Keratinocyte (primary cell): ENCODE data around the gene SCUBE1. TPM values are rescaled to one million over a fixed set of nuclear protein-coding genes. Genes with fewer than 3 reads are reported as not detected.

Source experiments
- DNase-seq: peaks from one replicate; pipeline ENCODE4 v3.0.0-alpha.2; 2011; ENCODE audit warnings: low read depth, missing footprints, low spot score
- FAIRE-seq: peaks from 2 replicates; lab custom pipeline; 2011; peaks lifted over from hg19 to GRCh38; lab: Jason Lieb, UNC
- H2AFZ ChIP-seq: 2 replicates; pipeline ENCODE4 v1.6.0; 2012; ENCODE audit warnings: low read length, control low read depth, inconsistent platforms; ENCODE audit not compliant: control insufficient read depth
- H3K27ac ChIP-seq: 2 replicates; pipeline ENCODE4 v1.5.1; 2011; ENCODE audit warnings: low read length; ENCODE audit not compliant: control insufficient read depth, insufficient read depth
- H3K27me3 ChIP-seq: 3 replicates; pipeline ENCODE4 v1.6.0; 2011; ENCODE audit warnings: low read length; ENCODE audit not compliant: control insufficient read depth, insufficient read depth; ENCODE audit errors: extremely low read depth
- H3K36me3 ChIP-seq, 2 experiments: 2 replicates in 1 of 2; 3 replicates in 1 of 2; pipeline ENCODE4 v1.5.1; 2011; ENCODE audit warnings: low read length in 2 of 2, mild to moderate bottlenecking in 1 of 2; ENCODE audit not compliant: control insufficient read depth in 2 of 2, insufficient read depth in 2 of 2; ENCODE audit errors: extremely low read depth in 1 of 2
- H3K4me1 ChIP-seq: 3 replicates; pipeline ENCODE4 v1.5.1; 2011; ENCODE audit warnings: low read length; ENCODE audit not compliant: control insufficient read depth, insufficient read depth; ENCODE audit errors: extremely low read depth
- H3K4me2 ChIP-seq: 3 replicates; pipeline ENCODE4 v1.6.0; 2011; ENCODE audit warnings: low read depth, low read length; ENCODE audit not compliant: control insufficient read depth, insufficient read depth; ENCODE audit errors: extremely low read depth
- H3K4me3 ChIP-seq, 3 experiments: fragments of 200-600 bp in 1 of 3; sonication (generic) in 1 of 3; 2 replicates in 2 of 3; 3 replicates in 1 of 3; pipeline ENCODE4 v1.5.1; 2011 to 2016; ENCODE audit warnings: low read length in 3 of 3, mild to moderate bottlenecking in 3 of 3, control low read depth in 2 of 3, inconsistent platforms in 1 of 3, low read depth in 1 of 3, mixed read lengths in 1 of 3, mixed run types in 1 of 3, moderate library complexity in 1 of 3; ENCODE audit not compliant: control insufficient read depth in 2 of 3, insufficient read depth in 2 of 3; ENCODE audit errors: extremely low read depth in 1 of 3
- H3K79me2 ChIP-seq: 2 replicates; pipeline ENCODE4 v1.6.0; 2012; ENCODE audit warnings: low read length; ENCODE audit not compliant: control insufficient read depth, insufficient read depth
- H3K9ac ChIP-seq: 3 replicates; pipeline ENCODE4 v1.6.0; 2011; ENCODE audit warnings: low read length; ENCODE audit not compliant: control insufficient read depth, insufficient read depth; ENCODE audit errors: extremely low read depth
- H3K9me1 ChIP-seq: 3 replicates; pipeline ENCODE4 v1.6.0; 2011; ENCODE audit warnings: low read length; ENCODE audit not compliant: control insufficient read depth, insufficient read depth; ENCODE audit errors: extremely low read depth
- H3K9me3 ChIP-seq: 2 replicates; pipeline ENCODE4 v1.5.1; 2012; ENCODE audit warnings: low read depth, low read length; ENCODE audit not compliant: control insufficient read depth
- H4K20me1 ChIP-seq: 3 replicates; pipeline ENCODE4 v1.6.0; 2011; ENCODE audit warnings: low read length; ENCODE audit not compliant: control insufficient read depth, insufficient read depth; ENCODE audit errors: extremely low read depth
- EZH2 ChIP-seq: IDR thresholded peaks from one replicate; pipeline ENCODE4 v1.6.1; 2012; ENCODE audit warnings: inconsistent platforms, mild to moderate bottlenecking, low read length, moderate library complexity
- dilution Hi-C: fragments of 300-500 bp; cut with MboI; formaldehyde crosslinking; loops from one replicate; pipeline ENCODE4 v1.7.0; 2020; ENCODE audit warnings: low sequenced_read_pairs; ENCODE audit not compliant: extremely low pct_ligation_motif_present
- polyA plus RNA-seq, 5 experiments: library from polyadenylated mRNA; depleted of rRNA in 3 of 5; stranded (reverse) in 3 of 5; stranded (forward) in 1 of 5; unstranded in 1 of 5; fragments of >200 nt; gene quantifications; 1 replicate in 1 of 5; 2 replicates in 3 of 5; 3 replicates in 1 of 5; pipeline versions ENCODE4 v1.2.1 to v1.2.3, GENCODE V29; 2011 to 2012; ENCODE audit warnings: missing spikeins in 2 of 5, low read depth in 1 of 5, low replicate concordance in 1 of 5
- TF ChIP-seq, protein P1 (sequence below), 3 experiments: IDR thresholded peaks in 1 of 3; conservative IDR thresholded peaks in 1 of 3; optimal IDR thresholded peaks in 1 of 3; 2 replicates in 2 of 3; 3 replicates in 1 of 3; pipeline versions ENCODE3 to v1.5.1; 2011; ENCODE audit warnings: low read length in 3 of 3, mild to moderate bottlenecking in 3 of 3, moderate library complexity in 2 of 3, control low read depth in 1 of 3, inconsistent platforms in 1 of 3; ENCODE audit not compliant: insufficient read depth in 2 of 3; ENCODE audit errors: extremely low read depth in 1 of 3

Gene SCUBE1
- polyA plus RNA-seq, 1 donor (not counting 4 experiments of a cell fraction or from before 2014, with no cell fraction given) = not detected

DNA sequence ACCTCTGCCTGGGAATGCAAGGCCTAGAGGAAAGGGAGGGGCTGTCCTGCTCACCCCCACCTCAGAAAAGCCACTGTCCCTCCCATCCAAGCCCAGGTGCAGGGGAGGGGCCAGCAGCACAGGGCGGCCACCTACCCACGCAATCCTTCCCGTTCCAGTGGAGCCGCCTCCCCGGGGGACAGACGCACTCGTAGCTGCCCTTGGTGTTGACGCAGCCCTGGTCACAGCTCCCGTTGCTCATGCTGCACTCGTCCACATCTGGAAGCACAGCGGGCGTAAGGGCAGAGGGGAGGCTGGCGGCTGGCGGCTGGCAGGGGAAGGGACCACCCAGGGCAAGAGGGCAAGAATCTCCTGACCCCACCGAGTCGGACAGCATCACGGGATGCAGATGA lies 115.9 kb downstream of the SCUBE1 start:
- Histone ChIP-seq H4K20me1 (no peaks in the 10 kb centered on the region), H3K27ac (no peak overlapping the region), H2AFZ (no peak overlapping the region), H3K9me3 (no peaks in the 10 kb centered on the region), H3K4me2 (no peak overlapping the region), H3K79me2 (no peaks in the 10 kb centered on the region), H3K36me3 (no peaks in the 10 kb centered on the region), H3K4me1 (no peaks in the 10 kb centered on the region), H3K4me3 (no peak overlapping the region), H3K9ac (no peak overlapping the region), H3K9me1 (no peaks in the 10 kb centered on the region), H3K27me3 (peaks cover 19% of the 10 kb centered on the region)
- TF ChIP-seq, protein P1, sequence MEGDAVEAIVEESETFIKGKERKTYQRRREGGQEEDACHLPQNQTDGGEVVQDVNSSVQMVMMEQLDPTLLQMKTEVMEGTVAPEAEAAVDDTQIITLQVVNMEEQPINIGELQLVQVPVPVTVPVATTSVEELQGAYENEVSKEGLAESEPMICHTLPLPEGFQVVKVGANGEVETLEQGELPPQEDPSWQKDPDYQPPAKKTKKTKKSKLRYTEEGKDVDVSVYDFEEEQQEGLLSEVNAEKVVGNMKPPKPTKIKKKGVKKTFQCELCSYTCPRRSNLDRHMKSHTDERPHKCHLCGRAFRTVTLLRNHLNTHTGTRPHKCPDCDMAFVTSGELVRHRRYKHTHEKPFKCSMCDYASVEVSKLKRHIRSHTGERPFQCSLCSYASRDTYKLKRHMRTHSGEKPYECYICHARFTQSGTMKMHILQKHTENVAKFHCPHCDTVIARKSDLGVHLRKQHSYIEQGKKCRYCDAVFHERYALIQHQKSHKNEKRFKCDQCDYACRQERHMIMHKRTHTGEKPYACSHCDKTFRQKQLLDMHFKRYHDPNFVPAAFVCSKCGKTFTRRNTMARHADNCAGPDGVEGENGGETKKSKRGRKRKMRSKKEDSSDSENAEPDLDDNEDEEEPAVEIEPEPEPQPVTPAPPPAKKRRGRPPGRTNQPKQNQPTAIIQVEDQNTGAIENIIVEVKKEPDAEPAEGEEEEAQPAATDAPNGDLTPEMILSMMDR (optimal IDR thresholded peaks at IDR 0.05 in 1 of 3, IDR thresholded peaks at IDR 0.05 in 1 of 3, conservative IDR thresholded peaks at IDR 0.05 in 1 of 3; ENCODE audit: extremely low read depth in 1 of 3, insufficient read depth in 2 of 3, low read length in 3 of 3) = no peak
- TF ChIP-seq EZH2 = no peak
- dilution Hi-C loops = no loop called here
- DNase-seq (no peak), FAIRE-seq (no peak)

DNA sequence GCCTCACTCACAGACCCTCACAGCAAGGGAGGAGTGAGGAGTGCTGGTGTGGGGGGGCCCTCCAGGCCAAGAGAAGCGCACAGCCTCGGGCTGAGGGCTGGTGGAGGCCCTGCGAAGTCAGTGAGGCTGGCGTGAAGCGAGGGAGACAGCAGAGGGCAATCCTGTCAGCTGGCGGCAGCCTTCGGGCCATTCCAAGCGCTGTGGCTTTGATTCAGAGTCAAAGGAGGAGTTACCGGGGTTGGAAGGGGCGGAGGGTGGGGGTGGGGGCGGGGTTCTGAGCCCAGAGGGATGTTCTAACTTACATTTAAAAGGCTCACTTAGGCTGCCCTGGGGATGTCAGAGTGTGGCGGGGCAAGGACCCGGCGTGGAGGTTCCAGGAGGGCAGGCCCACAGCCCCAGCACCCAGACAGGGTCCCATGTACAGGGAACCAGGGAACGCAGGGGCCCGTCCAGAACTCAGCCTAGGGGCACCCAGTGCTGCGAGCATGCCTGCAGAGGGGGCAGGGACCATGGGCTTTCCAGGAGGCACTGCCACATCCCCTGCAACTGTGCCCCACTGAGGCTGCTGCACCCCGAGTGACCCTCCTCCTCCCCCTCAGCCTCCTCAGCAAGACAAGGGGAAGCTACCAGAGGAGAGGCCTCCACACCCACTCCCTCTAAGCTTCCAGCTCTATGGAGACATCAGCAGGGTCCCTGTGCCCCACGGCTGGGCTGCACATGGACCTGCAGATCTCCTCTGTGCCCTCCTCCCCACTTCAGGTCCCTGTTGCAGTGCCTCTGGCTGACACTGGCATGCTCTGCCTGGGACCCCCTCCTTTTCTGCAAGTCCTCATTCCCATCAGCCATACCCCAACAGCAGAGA lies 116.6 kb downstream of the SCUBE1 start:
- dilution Hi-C loops = no loop called here
- no peak overlapping the region for H2AFZ ChIP-seq
- peaks cover 22% of the 10 kb centered on the region for H3K27me3 ChIP-seq
- H3K4me2 ChIP-seq = no peak overlapping the region
- no peaks in the 10 kb centered on the region for H3K9me3 ChIP-seq
- no peak overlapping the region for H3K4me3 ChIP-seq
- no peaks in the 10 kb centered on the region for H3K36me3 ChIP-seq
- H3K9me1 ChIP-seq = no peaks in the 10 kb centered on the region
- H3K4me1 ChIP-seq = no peaks in the 10 kb centered on the region
- H3K79me2 ChIP-seq = no peaks in the 10 kb centered on the region
- no peak overlapping the region for H3K9ac ChIP-seq
- H3K27ac ChIP-seq = no peak overlapping the region
- no peak for DNase-seq
- no peaks in the 10 kb centered on the region for H4K20me1 ChIP-seq
- FAIRE-seq = no peak
- TF ChIP-seq, protein P1 (optimal IDR thresholded peaks at IDR 0.05 in 1 of 3, IDR thresholded peaks at IDR 0.05 in 1 of 3, conservative IDR thresholded peaks at IDR 0.05 in 1 of 3; ENCODE audit: extremely low read depth in 1 of 3, insufficient read depth in 2 of 3, low read length in 3 of 3) = no peak
- TF ChIP-seq EZH2 = no peak
